NT2/D1 (cell line): ENCODE measurements around the gene NUDCD3.

Experiments
- DNase-seq: peaks from one replicate; pipeline ENCODE4 v3.0.0-alpha.2; 2011; ENCODE audit warnings: low read depth, low spot score
- H3K27me3 ChIP-seq: 2 replicates; pipeline ENCODE4 v1.6.0; 2011; ENCODE audit warnings: mild to moderate bottlenecking; ENCODE audit not compliant: insufficient read length, insufficient read depth
- H3K36me3 ChIP-seq: 2 replicates; pipeline ENCODE4 v1.6.1; 2011; ENCODE audit warnings: mild to moderate bottlenecking, low read length, mixed read lengths; ENCODE audit not compliant: insufficient read depth, insufficient read length
- H3K4me1 ChIP-seq: 2 replicates; pipeline ENCODE4 v1.5.1; 2011; ENCODE audit not compliant: insufficient read depth, insufficient read length
- H3K4me3 ChIP-seq: 2 replicates; pipeline ENCODE4 v1.5.1; 2011; ENCODE audit warnings: low read depth; ENCODE audit not compliant: insufficient read length
- H3K9ac ChIP-seq: 2 replicates; pipeline ENCODE4 v1.6.0; 2011; ENCODE audit warnings: low read depth; ENCODE audit not compliant: insufficient read length
- H3K9me3 ChIP-seq: 2 replicates; pipeline ENCODE4 v1.5.1; 2011; ENCODE audit warnings: mild to moderate bottlenecking, low read length; ENCODE audit not compliant: insufficient read depth
- SUZ12 ChIP-seq: IDR thresholded peaks from 2 replicates; pipeline ENCODE4 v1.6.1; 2011; ENCODE audit not compliant: insufficient read length, insufficient read depth; ENCODE audit errors: extremely low read depth
- YY1 ChIP-seq: IDR thresholded peaks from 2 replicates; pipeline ENCODE4 v1.6.1; 2011; ENCODE audit not compliant: insufficient read length, insufficient read depth
- ZNF274 ChIP-seq: IDR thresholded peaks from 2 replicates; pipeline ENCODE4 v1.6.1; 2011; ENCODE audit warnings: mild to moderate bottlenecking, low read depth, low read length

Gene NUDCD3

DNA sequence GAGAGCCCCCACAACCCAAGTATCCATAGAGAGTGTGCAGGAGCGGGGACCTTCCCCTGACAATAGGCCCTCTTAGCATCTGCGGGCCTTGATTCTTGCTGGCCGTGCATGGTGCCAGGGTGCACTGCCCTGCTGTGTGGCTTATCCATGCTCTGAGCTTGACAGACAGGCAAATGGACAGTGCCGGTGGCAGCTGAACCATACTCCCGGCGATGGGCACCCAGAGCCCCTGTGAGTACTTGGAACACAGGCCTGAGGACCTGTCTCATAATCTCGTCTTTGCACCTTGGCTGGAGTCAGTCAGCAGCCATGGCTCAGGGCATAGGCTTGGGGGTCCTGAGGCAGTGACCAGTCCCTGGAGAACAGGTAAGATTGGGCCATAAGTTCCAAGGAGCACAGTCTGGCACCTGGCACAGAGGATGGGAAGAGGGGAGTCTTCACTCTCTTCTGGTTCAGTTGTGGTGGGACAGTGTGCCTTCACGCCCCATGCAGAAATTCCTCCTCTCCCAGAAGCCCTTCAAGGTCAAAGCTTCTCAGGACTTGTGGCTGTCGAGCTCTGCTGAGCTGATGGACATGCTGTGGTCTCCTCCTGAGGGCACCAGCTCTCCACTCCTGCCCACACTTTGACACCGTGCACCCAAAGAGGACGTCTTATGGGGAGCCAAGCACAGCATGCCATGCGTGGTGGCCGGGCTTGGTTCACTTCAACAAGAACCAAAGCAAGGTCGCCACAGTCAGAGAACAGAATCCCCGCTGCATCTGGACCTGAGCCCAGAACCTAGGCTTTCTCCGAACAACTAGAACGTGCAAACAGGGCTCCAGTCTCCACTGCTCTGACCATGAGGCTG lies 105.6 kb downstream of the NUDCD3 start:
- H3K9ac ChIP-seq = no peak overlapping the region
- peaks cover 86% of the 10 kb centered on the region for H3K36me3 ChIP-seq

GRCh38 chr7:44383566-44383965 lies 106.9 kb downstream of the NUDCD3 start:
- H3K4me1 ChIP-seq = peaks cover 6% of the 10 kb centered on the region
- H3K36me3 ChIP-seq = peaks cover 73% of the 10 kb centered on the region
- H3K27me3 ChIP-seq = no peaks in the 10 kb centered on the region
- no peak overlapping the region for H3K4me3 ChIP-seq
- DNase-seq = no peak
- TF ChIP-seq ZNF274 (no peak), YY1 (no peak), SUZ12 (no peak)
- no peaks in the 10 kb centered on the region for H3K9me3 ChIP-seq
- no peak overlapping the region for H3K9ac ChIP-seq

More for the DNA sequence above, 105.6 kb downstream of the NUDCD3 start:
- TF ChIP-seq SUZ12 (no peak), YY1 (no peak), ZNF274 (no peak)
- H3K4me1 ChIP-seq = peaks cover 3% of the 10 kb centered on the region
- no peak overlapping the region for H3K4me3 ChIP-seq
- no peaks in the 10 kb centered on the region for H3K9me3 ChIP-seq
- no peak for DNase-seq
- no peaks in the 10 kb centered on the region for H3K27me3 ChIP-seq

DNA sequence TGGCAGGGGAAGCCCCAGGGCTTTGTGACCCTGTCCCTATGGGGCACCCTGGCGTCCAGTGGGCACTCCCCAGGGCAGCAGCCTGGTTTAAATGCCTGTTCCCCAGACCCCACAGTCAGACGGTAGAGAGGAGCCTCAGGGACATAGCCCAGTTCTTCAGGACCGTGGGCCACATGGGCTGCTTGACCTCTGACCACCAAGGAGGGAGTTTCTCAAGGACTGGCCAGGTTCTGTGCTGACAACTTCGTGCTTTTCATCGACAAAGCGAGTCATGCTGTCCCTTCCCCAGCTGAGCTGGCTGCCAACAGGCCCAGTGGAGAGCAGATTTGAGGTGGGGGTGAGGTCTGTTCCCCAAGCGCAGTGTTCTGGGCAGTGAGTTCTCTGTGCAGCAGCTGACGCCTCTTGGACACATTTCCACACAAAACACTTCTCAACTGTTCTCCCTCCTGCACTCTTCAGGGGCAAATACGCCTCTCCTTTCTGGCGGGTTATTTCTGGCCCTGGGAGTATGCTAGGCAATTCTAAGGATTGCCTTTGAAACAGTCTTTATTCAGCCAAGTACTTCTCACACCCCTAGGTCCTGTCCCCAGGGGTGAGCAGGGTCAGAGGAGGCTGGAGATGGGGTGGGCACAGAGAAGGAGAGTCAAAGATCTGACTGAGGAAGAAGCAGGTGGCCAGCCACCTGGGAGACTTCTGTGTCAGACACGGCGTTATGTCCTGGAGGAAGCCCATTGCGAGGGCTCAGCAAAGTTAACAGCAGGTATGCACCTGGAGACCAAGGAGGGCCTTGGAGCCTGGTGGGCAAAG lies 107.8 kb downstream of the NUDCD3 start:
- TF ChIP-seq SUZ12 (no peak), YY1 (no peak), ZNF274 (no peak)
- H3K9me3 ChIP-seq = no peaks in the 10 kb centered on the region
- peaks cover 6% of the 10 kb centered on the region for H3K4me1 ChIP-seq
- H3K4me3 ChIP-seq = no peak overlapping the region
- no peaks in the 10 kb centered on the region for H3K27me3 ChIP-seq
- no peak overlapping the region for H3K9ac ChIP-seq
- peaks cover 65% of the 10 kb centered on the region for H3K36me3 ChIP-seq
- no peak for DNase-seq

DNA sequence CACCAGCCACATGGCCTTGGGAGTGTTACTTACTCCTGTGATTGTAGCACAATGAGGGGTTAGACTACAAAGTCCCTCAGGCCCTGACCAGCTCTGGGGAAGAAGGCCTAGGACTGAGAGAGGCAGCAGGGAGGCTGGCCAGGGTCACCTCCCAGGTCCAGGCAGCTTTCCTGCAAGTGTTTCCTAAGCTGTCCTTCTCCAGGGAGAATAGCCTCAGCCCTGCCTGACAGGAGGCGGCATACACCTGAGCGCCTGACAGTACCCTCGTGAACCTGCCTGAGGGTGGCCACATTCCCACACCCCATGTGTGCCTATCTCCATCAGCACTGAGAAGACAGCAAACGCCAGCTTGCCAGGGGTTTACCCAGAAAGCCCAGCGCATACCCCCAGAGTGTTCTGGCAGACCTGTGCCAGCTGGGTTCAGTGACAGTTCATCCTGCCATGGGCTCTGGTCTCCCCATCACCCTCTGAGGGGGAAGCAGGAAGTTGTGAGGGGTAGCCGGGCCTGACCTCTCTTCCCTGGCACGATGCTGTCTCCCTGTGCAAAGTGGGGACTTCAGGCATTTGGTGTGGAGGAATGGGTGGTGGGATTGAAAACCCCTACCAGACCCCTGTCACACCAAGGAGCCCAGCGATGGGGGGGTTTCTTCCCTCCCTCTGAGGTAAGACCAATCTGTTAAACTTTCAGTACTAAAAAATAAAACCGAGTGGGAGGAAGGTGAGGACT lies 108.8 kb downstream of the NUDCD3 start:
- Histone ChIP-seq H3K9ac (no peak overlapping the region), H3K36me3 (peaks cover 55% of the 10 kb centered on the region), H3K4me1 (peaks cover 6% of the 10 kb centered on the region), H3K4me3 (no peak overlapping the region), H3K9me3 (no peaks in the 10 kb centered on the region), H3K27me3 (no peaks in the 10 kb centered on the region)
- TF ChIP-seq YY1 (no peak), ZNF274 (no peak), SUZ12 (no peak)
- DNase-seq = no peak

- peaks cover 6% of the 10 kb centered on the region for H3K4me1 ChIP-seq
- H3K36me3 ChIP-seq = peaks cover 48% of the 10 kb centered on the region
- no peak overlapping the region for H3K4me3 ChIP-seq
- H3K27me3 ChIP-seq = no peaks in the 10 kb centered on the region
- no peak for TF ChIP-seq ZNF274
- no peak for TF ChIP-seq YY1
- no peak for TF ChIP-seq SUZ12
- DNase-seq = no peak
- H3K9me3 ChIP-seq = no peaks in the 10 kb centered on the region
- no peak overlapping the region for H3K9ac ChIP-seq
These were observed 109.5 kb downstream of the NUDCD3 start for GRCh38 chr7:44380831-44381493.

- H3K9ac ChIP-seq = no peak overlapping the region
- H3K9me3 ChIP-seq = no peaks in the 10 kb centered on the region
- TF ChIP-seq SUZ12 = no peak
- no peak for TF ChIP-seq ZNF274
- no peak for TF ChIP-seq YY1
- peaks cover 42% of the 10 kb centered on the region for H3K36me3 ChIP-seq
- DNase-seq = no peak
- peaks cover 6% of the 10 kb centered on the region for H3K4me1 ChIP-seq
- H3K27me3 ChIP-seq = no peaks in the 10 kb centered on the region
- no peak overlapping the region for H3K4me3 ChIP-seq
These were observed 110.1 kb downstream of the NUDCD3 start for GRCh38 chr7:44380189-44380830.
